GM18498 (cell line): Measurements from ENCODE around the gene SNCA.

Experiments used
- ATAC-seq: cut with Tn5 transposase; IDR thresholded peaks from one replicate; pipeline ENCODE4 v1.9.1; 2021; ENCODE audit warnings: mild to moderate bottlenecking, moderate library complexity; ENCODE audit not compliant: unreplicated experiment

SNCA gene

DNA sequence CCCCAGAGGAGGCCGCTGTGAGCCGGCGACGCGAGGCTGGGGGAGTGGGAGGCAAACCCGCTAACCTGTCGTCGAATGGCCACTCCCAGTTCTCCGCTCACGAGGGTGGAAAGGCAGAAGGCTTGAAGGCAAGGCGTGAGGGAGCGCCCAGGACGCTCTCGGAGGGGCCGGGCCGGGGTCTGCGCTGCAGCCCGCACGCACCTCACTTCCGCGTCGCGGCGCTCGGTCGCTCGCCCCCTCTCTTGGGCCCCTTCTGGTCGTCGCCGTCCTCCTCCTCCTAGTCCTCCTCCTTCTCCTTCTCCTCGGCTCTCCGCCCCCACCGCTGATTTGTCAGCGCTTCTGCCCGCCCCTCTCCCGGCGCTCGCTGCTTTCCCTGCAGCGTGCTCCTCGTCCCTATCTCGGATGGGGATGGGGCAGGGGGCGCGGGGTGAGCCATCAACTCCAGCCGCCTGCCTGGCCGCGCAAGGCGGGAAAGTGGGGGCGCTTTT is at the start of gene SNCA:
SNCA (minus strand) TSS at position 265 of the 488 bp plus-strand sequence. CDS start 1,494 bp downstream, outside the sequence.
- ATAC-seq: peak; percentile 35

DNA sequence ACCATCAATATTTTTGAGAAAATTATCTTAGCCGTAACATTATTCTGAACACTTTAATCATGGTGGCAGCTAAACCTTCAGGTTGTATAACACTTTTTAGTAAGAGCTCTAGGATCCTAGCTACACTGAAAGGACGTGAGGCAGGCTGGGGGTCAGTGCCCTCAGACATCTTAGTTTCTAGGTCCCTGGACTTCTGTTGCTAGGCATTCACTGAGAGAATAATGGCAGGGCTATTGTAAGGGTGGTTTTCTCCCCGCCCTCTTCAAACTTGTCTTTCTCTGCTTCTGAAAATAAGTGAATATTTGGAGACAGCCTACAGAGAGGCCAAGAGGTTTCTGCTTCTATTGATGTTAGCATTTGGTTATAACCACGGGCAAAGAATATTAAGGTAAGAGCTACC is 42.3 kb upstream of the SNCA start:
- ATAC-seq: no peak

DNA sequence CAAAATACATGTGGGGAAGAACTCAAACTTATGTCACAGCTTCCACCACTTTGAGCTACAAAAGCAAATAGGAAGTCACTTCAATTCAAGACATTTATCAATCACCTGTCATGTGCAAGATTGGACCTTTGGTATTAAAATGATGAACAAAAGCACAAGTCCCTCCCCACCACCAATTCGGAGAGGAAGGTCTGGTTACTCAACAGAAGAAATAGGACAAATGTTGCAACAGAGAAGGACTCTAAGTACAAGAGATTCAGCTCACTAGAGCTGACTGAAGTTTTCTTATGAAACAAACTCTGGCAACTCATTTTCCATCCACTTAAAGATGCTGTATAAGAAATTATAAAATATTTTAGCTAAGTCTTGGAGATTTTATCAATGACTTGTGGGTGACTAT is 41.6 kb upstream of the SNCA start:
- no peak for ATAC-seq

DNA sequence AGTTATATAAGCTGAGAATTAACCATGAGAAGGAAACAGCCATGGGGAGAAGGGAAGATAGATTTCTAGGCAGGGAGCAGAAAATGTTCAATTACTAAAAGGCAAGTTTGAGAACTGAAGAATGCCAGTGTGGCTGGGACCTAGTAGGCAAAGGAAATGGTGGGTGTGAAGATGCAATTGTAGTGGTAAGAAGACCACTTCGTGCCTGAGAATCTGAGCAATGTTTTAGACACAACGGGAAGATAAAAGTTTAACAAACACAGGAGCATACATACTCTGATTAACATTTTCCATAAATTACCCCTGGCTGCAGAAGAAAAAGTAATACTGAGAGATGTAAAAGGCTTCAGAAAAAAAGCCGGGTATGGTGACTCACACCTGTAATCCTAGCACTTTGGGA is 39.6 kb upstream of the SNCA start:
- no peak for ATAC-seq

DNA sequence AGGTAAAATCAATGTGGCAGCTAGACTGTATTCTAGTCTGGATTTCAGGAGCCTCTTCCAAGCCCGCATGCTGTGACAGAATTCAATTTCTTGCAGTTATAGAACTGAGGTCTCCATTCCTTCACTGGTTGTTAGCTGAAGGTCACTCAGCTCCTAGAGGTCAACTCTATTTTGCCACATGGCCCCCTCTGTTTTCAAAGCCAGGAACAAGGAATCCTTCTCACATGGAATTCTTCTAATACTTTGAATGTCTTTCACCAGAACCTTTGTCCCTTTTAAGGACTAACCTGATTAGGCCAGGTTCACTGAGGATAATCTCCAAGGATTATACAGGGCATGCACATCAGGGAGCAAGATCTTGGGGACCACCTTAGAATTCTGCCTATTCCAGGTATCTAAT is 34.2 kb upstream of the SNCA start:
- ATAC-seq: no peak

DNA sequence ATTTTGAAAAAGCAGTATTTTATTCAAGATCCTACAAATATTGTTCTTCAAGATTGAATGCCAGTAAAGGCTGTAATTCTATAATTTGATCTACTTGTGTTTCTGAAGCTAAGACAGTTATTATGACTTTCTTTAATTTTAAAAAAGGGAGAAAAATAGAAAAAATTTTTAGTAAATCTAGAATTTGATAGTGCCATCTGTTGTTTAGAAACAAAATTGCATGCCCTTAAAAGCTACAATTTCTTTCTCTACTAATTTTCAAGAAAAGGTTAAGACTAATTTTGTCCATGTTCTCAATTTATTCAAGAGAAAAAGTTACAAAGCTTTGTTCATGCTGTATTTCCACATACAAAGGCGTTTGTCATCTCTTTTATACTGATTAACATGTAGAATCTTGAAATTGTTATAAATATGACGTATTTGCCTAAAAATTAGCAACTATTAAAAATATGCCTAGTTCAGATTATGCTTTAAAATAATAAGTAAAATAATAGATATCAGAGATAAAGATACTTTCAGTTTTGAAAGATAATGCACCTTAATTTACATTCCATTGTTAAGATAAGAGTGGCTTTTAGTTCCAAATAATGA is 32.1 kb upstream of the SNCA start:
- no peak for ATAC-seq

DNA sequence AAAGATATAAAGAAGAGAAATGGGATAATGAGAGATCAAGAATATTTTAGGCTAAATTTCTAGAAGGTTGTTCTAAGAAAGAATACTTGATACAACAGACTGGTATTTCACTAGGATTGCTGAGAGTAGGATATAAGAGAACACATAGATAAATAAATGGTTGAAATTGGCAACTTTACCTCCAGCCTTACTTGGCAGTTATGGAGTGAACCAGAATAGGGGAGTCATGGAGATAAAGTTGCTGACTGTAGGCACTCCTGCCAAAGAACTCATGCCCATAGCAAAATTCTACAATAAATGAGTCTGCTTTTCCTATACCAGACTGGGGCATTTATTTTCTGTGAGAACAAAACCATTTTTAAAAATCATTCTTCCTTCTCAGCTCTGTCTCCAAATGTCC is 31.3 kb upstream of the SNCA start:
- no peak for ATAC-seq

DNA sequence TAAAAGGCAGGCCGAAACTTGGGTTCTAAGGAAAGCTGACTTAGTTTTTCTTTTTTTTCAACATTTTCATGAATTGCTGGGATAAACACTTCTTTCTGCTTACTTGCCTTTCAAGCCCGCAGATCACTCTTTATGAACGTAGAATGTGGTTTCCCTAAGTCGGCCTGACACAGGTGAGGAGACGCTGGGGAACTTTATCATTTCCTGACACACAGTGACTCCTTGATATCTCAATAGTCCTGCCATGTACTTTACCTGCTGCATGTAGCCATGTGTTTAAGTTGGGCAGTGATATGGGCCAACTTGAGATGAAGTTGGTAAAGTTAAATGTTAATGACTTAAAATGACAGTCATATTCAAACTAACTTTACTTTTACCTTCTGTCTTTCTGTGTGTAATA is 26.6 kb upstream of the SNCA start:
- no peak for ATAC-seq

DNA sequence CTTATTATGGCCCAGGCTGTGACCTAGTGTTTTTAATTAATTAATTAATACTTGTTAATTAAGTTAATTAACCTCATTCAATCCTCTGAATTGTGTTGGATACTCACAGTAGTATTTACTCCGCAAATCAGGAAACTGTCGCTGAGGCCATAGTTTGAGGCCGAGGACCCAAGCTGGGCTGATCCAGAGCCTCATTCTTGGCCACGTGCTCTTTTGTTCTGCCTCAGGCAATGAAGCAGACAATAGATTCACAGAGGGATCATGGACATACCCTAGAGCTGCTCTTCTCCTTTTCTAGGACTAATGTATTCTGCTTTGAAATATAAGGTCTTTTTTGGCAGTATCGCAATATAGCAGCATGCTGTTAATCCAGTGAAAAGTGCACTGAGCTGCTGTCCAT is 24.0 kb upstream of the SNCA start:
- no peak for ATAC-seq

DNA sequence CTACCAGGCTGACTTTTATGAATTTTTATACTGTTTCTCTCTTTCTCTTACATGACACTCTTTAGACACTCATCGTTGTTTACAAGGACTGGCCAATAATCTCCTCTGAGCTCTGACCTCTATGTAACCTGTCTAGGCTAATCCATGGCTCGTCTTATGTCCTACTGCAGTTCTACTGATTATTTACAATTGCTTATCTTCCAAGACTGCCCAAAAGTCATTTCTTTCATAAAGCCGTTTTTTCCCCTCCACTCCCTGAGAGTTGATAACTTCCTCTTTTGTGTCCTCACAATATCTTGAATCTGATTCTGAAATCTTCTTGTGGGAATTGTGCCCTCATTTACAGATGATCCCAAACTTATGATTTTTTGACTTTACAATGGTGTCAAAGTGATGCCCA is 18.3 kb upstream of the SNCA start:
- no peak for ATAC-seq

DNA sequence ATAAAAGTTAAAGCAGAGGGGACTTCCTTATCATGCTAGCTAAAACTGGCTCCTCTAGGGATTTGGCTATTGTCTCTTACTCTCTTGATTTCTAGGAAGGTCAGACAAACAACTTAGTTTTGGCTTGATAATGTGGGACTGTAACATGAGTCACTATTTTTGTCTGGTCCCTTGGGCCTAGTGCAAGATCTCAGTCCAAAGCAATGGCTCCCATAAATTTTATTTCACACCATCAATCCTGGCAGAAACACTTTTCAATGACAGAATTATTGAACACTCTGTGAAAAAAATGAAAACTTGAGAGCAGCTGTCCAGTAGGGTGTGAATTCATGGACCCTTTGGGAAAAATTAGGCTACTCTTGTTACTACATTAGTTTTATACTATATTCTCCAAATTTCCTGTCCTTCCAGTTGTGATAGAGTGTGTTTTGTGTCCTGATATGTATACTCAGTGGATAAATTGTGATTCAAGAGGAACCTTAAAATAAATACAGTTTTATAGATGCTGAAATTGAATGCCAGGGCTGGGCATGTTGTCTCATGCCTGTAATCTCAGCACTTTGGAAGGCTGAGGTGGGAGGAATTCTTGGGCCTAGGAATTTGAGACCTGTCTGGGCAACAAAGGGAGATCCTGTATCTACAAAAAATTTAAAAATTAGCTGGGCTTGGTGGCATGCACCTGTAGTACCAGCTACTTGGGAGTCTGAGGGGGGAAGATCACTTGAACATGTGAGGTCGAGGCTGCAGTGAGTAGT is 10.8 kb upstream of the SNCA start:
- ATAC-seq: no peak

DNA sequence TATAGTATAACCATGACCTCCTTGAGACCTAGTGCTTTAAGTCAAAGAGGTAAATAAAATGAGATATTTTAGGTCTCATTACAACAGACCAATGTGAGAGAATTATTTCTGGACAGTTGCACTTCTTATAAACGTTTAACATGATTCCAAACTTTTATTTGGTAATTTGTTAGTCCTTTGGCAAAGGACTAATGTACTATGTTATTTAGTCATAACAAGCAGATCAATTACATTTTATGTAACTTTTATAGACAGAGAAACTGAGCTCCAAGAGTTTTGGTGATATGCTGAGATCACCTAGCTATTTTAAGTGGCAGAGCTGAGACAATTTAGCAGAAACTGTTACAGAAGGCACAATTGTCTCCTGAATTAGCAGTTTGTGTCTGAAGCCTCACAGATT is 2.6 kb upstream of the SNCA start:
- ATAC-seq: no peak

DNA sequence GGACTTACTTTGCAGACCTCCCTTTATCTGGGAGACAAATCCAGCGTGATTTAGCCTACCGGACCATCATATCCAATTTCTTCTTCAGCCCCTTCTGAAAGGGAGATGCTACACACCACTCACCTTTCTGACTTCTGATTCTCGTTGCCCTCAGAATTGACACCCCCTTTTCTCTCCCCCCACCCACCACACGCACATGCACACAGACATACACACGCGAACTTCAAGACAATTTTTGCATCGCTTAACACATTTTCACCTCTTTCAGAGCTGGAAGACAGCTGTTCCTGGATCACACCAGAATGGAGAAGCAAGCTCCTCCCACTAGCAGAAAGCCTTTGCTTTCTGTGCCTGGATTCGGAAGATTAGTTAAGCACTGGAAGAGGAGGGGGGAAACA is 1.0 kb upstream of the SNCA start:
- ATAC-seq: no peak

DNA sequence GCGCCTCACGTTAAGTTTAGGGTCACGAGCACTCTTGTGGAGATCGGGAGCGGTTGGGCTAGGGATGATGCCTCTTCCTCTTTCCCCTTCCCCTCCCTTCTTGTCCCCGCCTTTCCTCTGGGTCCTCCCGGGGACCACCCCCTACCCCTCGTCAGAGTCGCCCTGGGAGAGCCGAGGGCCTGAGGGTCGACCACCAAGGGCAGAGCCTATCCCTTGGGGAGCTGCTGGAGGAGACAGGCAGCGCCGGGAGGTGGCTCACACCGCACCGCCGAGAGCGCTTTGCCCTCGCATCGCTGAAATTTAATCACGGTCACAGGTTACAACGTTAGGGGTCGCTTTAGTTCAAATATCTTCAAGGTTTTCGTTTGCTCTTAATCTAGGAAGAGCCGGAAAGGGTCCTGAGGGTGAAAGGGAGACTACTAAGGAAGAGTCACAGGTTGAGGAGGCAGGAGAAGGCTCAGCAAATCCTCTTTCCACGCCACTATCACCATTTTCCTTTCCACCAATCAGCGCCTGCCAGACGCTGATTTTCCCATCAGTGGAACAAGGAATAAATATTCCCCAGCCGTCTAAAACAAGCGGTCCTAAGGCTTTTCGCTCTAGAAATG is 528 bp upstream of the SNCA start:
- ATAC-seq: peak; percentile 41

DNA sequence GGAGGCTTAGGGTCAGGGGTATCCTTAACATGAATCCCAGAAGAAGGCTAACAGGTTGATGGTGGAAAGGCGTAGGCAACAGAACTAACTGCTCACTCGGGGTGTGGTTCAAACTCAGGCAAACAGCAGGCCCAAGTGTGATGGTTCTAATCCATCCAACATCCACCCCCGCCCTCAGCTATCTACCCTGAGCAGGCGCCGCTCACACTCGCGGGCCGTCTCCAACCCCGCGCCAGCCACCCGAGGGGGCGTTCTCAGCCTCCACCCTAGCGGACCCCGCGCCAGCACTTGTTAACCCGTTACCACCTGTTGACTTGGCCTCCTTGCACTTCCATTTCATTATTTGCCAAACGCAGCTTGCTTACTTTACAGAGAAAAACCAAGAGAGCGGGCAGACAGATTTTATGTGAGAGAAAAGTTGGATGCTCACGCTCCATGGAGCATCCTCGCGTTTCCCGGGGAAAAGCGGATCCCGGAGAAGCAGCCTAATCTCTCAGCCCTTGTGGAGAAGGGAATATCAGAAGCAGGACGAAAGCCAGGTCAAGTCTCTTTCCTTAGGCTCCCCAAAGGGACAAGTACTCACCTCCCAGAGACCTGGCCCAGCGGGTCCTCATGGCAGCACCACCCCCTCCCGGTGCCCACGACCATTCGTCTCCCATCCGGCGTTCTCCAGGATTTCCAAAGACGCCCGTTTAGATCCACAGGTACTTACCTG is 773 bp downstream of the SNCA start:
- no peak for ATAC-seq

DNA sequence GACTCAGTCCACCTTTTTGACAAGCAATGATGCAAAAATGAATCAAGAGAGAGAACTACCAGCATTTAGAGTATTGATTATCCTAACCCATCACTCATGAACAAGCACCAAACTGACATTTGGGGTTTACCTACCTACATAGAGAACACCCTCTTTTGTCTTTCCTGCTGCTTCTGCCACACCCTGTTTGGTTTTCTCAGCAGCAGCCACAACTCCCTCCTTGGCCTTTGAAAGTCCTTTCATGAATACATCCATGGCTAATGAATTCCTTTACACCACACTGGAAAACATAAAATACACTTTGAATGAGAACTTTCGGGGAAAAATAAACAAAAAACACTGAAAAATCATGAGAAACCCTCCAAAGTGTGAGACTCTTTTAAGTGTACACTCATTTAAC is 1.5 kb downstream of the SNCA start:
- ATAC-seq: no peak

DNA sequence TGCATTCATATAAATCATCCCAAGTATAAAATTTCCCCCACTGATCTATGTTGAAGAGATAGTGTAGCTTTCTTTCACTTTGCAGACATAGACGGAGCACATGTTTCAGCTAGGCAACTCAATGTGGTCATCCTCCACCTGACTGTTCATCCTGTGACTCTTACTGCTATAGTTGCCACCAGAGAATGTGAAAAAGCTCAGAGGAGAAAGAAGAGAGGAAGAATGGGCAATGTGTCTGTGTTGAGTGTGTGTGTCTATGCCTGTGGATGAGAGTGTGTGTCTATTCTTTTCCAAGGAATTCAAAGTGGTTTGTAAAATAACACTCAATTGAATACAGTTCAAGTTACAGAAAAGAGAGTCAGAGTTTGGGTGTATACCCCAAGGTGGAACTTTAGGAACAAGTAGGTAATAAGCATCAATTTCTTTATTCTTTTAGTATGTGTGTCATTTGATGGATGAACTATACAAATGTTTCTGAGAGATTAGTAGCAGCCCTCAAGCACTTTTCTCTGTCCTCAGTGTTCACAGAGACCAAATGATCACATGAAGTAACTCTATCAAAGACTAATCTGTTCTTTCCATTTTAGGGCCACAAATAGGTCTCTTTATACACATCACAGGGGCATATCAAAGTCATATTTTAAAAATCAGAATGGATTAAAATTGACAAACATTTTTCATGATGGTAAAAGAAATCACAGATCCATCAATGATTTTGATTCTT is 2.3 kb downstream of the SNCA start:
- ATAC-seq: no peak

DNA sequence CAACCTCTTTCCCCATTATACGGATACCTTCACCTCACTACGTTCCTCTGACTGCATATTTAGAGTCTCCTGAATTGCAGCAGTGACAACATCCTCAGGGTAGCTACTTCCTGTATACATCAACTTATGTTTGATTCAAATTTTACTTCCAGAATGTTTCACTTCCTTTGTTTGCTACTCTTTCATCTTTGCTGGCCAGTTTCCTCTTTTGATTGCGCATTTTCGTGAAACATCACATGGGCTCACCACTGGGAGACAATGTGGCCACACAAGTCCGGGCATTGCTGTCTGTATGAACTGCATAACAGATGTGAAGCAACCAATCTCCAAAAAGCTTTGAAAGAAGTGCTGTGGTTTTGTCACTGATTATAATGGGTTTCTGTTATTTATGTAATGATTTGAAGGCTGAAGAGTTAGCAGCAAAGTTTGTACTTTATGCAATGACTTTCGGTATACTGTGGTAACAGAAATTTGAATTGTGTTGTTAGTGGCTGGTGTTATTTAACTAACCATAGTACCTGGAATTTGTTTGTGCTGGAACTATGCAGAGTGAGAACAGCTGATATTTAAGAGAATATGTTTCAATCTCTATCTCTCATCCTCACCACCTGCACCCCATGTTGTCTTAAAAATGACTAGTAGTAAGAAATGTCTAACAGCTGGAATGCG is 7.4 kb downstream of the SNCA start:
- peak; percentile 96 for ATAC-seq

DNA sequence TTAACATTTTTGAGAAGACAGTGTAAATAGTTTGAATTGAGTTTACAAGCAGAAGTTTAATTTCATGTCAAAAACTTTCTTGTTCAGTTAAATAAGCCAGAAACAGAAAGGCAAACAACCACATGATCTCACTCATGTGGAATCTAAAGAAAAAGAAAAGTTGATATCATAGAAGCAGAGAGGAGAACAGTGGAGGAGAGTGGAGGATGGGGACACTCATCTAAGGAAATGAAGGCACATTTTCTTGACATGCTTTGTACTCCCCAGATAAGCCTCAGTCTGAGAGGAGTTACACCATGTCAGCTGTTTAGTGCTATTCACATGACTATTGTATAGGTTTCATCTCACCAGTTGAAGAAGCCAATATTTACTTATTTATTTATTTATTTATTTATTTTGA is 13.5 kb downstream of the SNCA start:
- ATAC-seq: no peak

DNA sequence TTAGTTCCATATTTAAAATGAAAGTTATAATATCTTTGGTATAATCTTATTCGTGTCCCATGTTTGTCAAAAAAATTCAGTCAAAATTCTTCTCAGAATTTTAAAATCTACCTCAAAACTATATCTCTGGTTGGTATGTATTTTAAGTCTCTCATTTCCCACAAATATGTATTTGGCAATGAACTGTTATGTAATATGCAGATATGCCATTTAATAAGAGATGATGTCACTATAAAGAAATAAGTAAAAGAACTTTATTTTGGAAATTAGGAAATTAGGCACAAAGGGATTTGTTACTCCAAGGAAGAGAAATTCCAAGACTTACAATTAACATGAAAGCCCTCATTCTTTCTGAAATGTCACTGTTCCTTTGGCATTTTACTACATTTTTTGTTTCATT is 15.3 kb downstream of the SNCA start:
- no peak for ATAC-seq
